ENCODE data around the gene SLC38A9. TPM values are rescaled to one million over a fixed set of nuclear protein-coding genes. Genes with fewer than 3 reads are reported as not detected.

SLC38A9 gene
- total RNA-seq, 2 donors from 2014 or later: 18.7 to 34.2 TPM

- DNase-seq (ENCODE audit: low spot score): no peak
- no peak for ATAC-seq
- peaks cover 13 to 30% of the 10 kb centered on the region in 2 donors for H3K27me3 Mint-ChIP-seq
- H3K4me3 Mint-ChIP-seq: no peak overlapping the region
- peaks cover 6 to 11% of the 10 kb centered on the region in 2 donors for H3K4me1 Mint-ChIP-seq (ENCODE audit: low read depth in 2 of 2)
- no peak overlapping the region for H3K27ac Mint-ChIP-seq
- H3K9me3 Mint-ChIP-seq: no peaks in the 10 kb centered on the region
- no peaks in the 10 kb centered on the region for H3K36me3 Mint-ChIP-seq
Observed at GRCh38 chr5:55592388-55593114, 119.6 kb downstream of the SLC38A9 start.

- H3K4me3 Mint-ChIP-seq: no peak overlapping the region
- no peak for DNase-seq (ENCODE audit: low spot score)
- no peaks in the 10 kb centered on the region for H3K36me3 Mint-ChIP-seq
- peaks cover 6 to 11% of the 10 kb centered on the region in 2 donors for H3K4me1 Mint-ChIP-seq (ENCODE audit: low read depth in 2 of 2)
- no peak for ATAC-seq
- H3K27ac Mint-ChIP-seq: no peak overlapping the region
- peaks cover 10 to 30% of the 10 kb centered on the region in 2 donors for H3K27me3 Mint-ChIP-seq
- no peaks in the 10 kb centered on the region for H3K9me3 Mint-ChIP-seq
Observed at GRCh38 chr5:55591686-55592085, 120.4 kb downstream of the SLC38A9 start.

GRCh38 chr5:55585206-55585610, 126.9 kb downstream of the SLC38A9 start:
- no peak overlapping the region for H3K27ac Mint-ChIP-seq
- H3K4me3 Mint-ChIP-seq: no peak overlapping the region
- H3K9me3 Mint-ChIP-seq: no peaks in the 10 kb centered on the region
- H3K4me1 Mint-ChIP-seq (ENCODE audit: low read depth in 2 of 2): peaks cover 0 to 4% of the 10 kb centered on the region in 2 donors
- DNase-seq (ENCODE audit: low spot score) (no peak), ATAC-seq (peak in 1 of 2 donors; percentile 50)
- no peaks in the 10 kb centered on the region for H3K36me3 Mint-ChIP-seq
- H3K27me3 Mint-ChIP-seq: peaks cover 2 to 4% of the 10 kb centered on the region in 2 donors

GRCh38 chr5:55584398-55585205, 127.5 kb downstream of the SLC38A9 start:
- Mint-ChIP-seq H3K9me3 (no peaks in the 10 kb centered on the region), H3K27me3 (no peaks in the 10 kb centered on the region), H3K36me3 (no peaks in the 10 kb centered on the region), H3K4me1 (ENCODE audit: low read depth in 2 of 2) (peaks cover 0 to 4% of the 10 kb centered on the region in 2 donors), H3K27ac (no peak overlapping the region), H3K4me3 (no peak overlapping the region)
- no peak for ATAC-seq
- no peak for DNase-seq (ENCODE audit: low spot score)

GRCh38 chr5:55583578-55583977, 128.5 kb downstream of the SLC38A9 start:
- peaks cover 0 to 4% of the 10 kb centered on the region in 2 donors for H3K4me1 Mint-ChIP-seq (ENCODE audit: low read depth in 2 of 2)
- no peak for ATAC-seq
- no peaks in the 10 kb centered on the region for H3K36me3 Mint-ChIP-seq
- no peak for DNase-seq (ENCODE audit: low spot score)
- no peak overlapping the region for H3K27ac Mint-ChIP-seq
- H3K27me3 Mint-ChIP-seq: peaks cover 3 to 5% of the 10 kb centered on the region in 2 donors
- no peaks in the 10 kb centered on the region for H3K9me3 Mint-ChIP-seq
- no peak overlapping the region for H3K4me3 Mint-ChIP-seq

- peaks cover 0 to 4% of the 10 kb centered on the region in 2 donors for H3K4me1 Mint-ChIP-seq (ENCODE audit: low read depth in 2 of 2)
- no peaks in the 10 kb centered on the region for H3K36me3 Mint-ChIP-seq
- H3K27ac Mint-ChIP-seq: no peak overlapping the region
- no peaks in the 10 kb centered on the region for H3K9me3 Mint-ChIP-seq
- H3K4me3 Mint-ChIP-seq: no peak overlapping the region
- H3K27me3 Mint-ChIP-seq: peaks cover 6 to 7% of the 10 kb centered on the region in 2 donors
- DNase-seq (ENCODE audit: low spot score): no peak
- ATAC-seq: no peak
Observed at GRCh38 chr5:55582256-55582655, 129.9 kb downstream of the SLC38A9 start.

GRCh38 chr5:55580042-55580441, 132.1 kb downstream of the SLC38A9 start:
- DNase-seq (ENCODE audit: low spot score): no peak
- no peak for ATAC-seq
- H3K4me1 Mint-ChIP-seq (ENCODE audit: low read depth in 2 of 2): peaks cover 0 to 4% of the 10 kb centered on the region in 2 donors
- no peak overlapping the region for H3K27ac Mint-ChIP-seq
- peaks cover 6 to 7% of the 10 kb centered on the region in 2 donors for H3K27me3 Mint-ChIP-seq
- H3K4me3 Mint-ChIP-seq: no peak overlapping the region
- H3K36me3 Mint-ChIP-seq: no peaks in the 10 kb centered on the region
- no peaks in the 10 kb centered on the region for H3K9me3 Mint-ChIP-seq

GRCh38 chr5:55578771-55579170, 133.4 kb downstream of the SLC38A9 start:
- H3K9me3 Mint-ChIP-seq: no peaks in the 10 kb centered on the region
- DNase-seq (ENCODE audit: low spot score) (no peak), ATAC-seq (no peak)
- H3K27ac Mint-ChIP-seq: no peak overlapping the region
- no peak overlapping the region for H3K4me3 Mint-ChIP-seq
- peaks cover 0 to 4% of the 10 kb centered on the region in 2 donors for H3K4me1 Mint-ChIP-seq (ENCODE audit: low read depth in 2 of 2)
- no peaks in the 10 kb centered on the region for H3K36me3 Mint-ChIP-seq
- peaks cover 6 to 7% of the 10 kb centered on the region in 2 donors for H3K27me3 Mint-ChIP-seq

- Mint-ChIP-seq H3K36me3 (no peaks in the 10 kb centered on the region), H3K27ac (no peak overlapping the region)
Observed at GRCh38 chr5:55577353-55578060, 134.6 kb downstream of the SLC38A9 start.

GRCh38 chr5:55576661-55577060, 135.5 kb downstream of the SLC38A9 start:
- Mint-ChIP-seq H3K27me3 (peaks cover 7 to 12% of the 10 kb centered on the region in 2 donors), H3K4me3 (no peak overlapping the region), H3K36me3 (no peaks in the 10 kb centered on the region), H3K27ac (no peak overlapping the region), H3K9me3 (no peaks in the 10 kb centered on the region), H3K4me1 (ENCODE audit: low read depth in 2 of 2) (no peaks in the 10 kb centered on the region)
- DNase-seq (ENCODE audit: low spot score) (no peak), ATAC-seq (no peak)

More at GRCh38 chr5:55577353-55578060, 134.6 kb downstream of the SLC38A9 start:
- H3K27me3 Mint-ChIP-seq: peaks cover 7 to 9% of the 10 kb centered on the region in 2 donors
- ATAC-seq: no peak
- no peaks in the 10 kb centered on the region for H3K9me3 Mint-ChIP-seq
- peaks cover 0 to 3% of the 10 kb centered on the region in 2 donors for H3K4me1 Mint-ChIP-seq (ENCODE audit: low read depth in 2 of 2)
- no peak overlapping the region for H3K4me3 Mint-ChIP-seq
- no peak for DNase-seq (ENCODE audit: low spot score)

Other genes with a start within 250 kb of the SLC38A9 start
- gene PLPP1, start 177.4 kb downstream of the SLC38A9 start, total RNA-seq: 1 to 10 TPM; 5.9 to 6.8 TPM
- gene DDX4, start 25.7 kb upstream of the SLC38A9 start, total RNA-seq: not detected
- 1 to 10 TPM; 2.3 to 3.0 TPM for gene IL31RA, start 139.0 kb upstream of the SLC38A9 start, total RNA-seq